Measurements from ENCODE around the gene BICRAL. TPM values are rescaled to one million over a fixed set of nuclear protein-coding genes. Genes with fewer than 3 reads are reported as not detected.

The BICRAL gene
- total and polyA plus RNA-seq, 9 of the 15 experiments (the other 6 are each of a cell fraction or from before 2014, with no cell fraction given), result 1.2 to 11.9 (median 5.6) TPM

- CTCF ChIA-PET (ENCODE audit: low intra/inter-chr PET ratio), result no interaction called here
- ATAC-seq, result no peak
- no peak overlapping the region for H3K27ac ChIP-seq (ENCODE audit: extremely low read depth, low read depth, low read length)
These were observed 52.2 kb downstream of the BICRAL start for GRCh38 chr6:42834056-42834455.

More at GRCh38 chr6:42834056-42834455, 52.2 kb downstream of the BICRAL start:
- H3K4me1 ChIP-seq (replicated peaks in 1 of 2; ENCODE audit: control insufficient read depth in 2 of 2, insufficient read depth in 2 of 2, low read length in 2 of 2), result no peaks in the 10 kb centered on the region
- H3K9me3 ChIP-seq (replicated peaks; ENCODE audit: control insufficient read depth, insufficient read depth, low read depth, low read length), result no peaks in the 10 kb centered on the region
- POLR2A ChIA-PET, result no interaction called here
- no peak overlapping the region for H3K9ac ChIP-seq (ENCODE audit: insufficient read depth in 1 of 2, low read depth in 2 of 2, low read length in 2 of 2)
- DNase-seq (ENCODE audit: extremely low read depth in 1 of 4, low spot score in 3 of 4) (no peak), FAIRE-seq (no peak)
- no peak overlapping the region for H3K4me3 ChIP-seq
- no peak overlapping the region for H3K4me2 ChIP-seq (ENCODE audit: insufficient read depth, low read length)
- no peak overlapping the region for H2AFZ ChIP-seq (ENCODE audit: low read depth, low read length)
- no peaks in the 10 kb centered on the region for H3K9me1 ChIP-seq (ENCODE audit: control insufficient read depth, insufficient read depth, low read length)
- peaks cover 10% of the 10 kb centered on the region; the same call in 2 of the 3 replicates for H3K36me3 ChIP-seq (ENCODE audit: control insufficient read depth, insufficient read depth, low read length)
- H4K20me1 ChIP-seq (replicated peaks; ENCODE audit: control insufficient read depth, insufficient read depth, low read length), result no peaks in the 10 kb centered on the region
- intact Hi-C loops (cut with micrococcal nuclease) (no loop called here), in situ Hi-C loops (cut with MboI) (no loop called here)
- BruUV-seq (replicated peaks), result no TSS peak
- H3K79me2 ChIP-seq (ENCODE audit: control insufficient read depth, insufficient read depth, low read length), result no peaks in the 10 kb centered on the region
- TF ChIP-seq HES1 (IDR thresholded peaks at IDR 0.05; ENCODE audit: low read depth) (no peak), KLF1 (tag; IDR thresholded peaks at IDR 0.05) (no peak), BCOR (IDR thresholded peaks at IDR 0.05) (no peak), GATA2 (CRISPR knock-in tag; IDR thresholded peaks at IDR 0.05) (no peak), ELF4 (CRISPR knock-in tag; IDR thresholded peaks at IDR 0.05) (no peak)
- TF ChIP-seq, protein P1, sequence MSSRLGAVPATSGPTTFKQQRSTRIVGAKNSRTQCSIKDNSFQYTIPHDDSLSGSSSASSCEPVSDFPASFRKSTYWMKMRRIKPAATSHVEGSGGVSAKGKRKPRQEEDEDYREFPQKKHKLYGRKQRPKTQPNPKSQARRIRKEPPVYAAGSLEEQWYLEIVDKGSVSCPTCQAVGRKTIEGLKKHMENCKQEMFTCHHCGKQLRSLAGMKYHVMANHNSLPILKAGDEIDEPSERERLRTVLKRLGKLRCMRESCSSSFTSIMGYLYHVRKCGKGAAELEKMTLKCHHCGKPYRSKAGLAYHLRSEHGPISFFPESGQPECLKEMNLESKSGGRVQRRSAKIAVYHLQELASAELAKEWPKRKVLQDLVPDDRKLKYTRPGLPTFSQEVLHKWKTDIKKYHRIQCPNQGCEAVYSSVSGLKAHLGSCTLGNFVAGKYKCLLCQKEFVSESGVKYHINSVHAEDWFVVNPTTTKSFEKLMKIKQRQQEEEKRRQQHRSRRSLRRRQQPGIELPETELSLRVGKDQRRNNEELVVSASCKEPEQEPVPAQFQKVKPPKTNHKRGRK (tag; IDR thresholded peaks at IDR 0.05), result no peak
- WGBS (ENCODE audit: insufficient coverage, low coverage, missing lambda C conversion rate), result 96% methylated on average over 5 of the region's 5 CpGs
- H3K27me3 ChIP-seq (ENCODE audit: control insufficient read depth in 2 of 2, insufficient read depth in 2 of 2, low read length in 2 of 2), result no peaks in the 10 kb centered on the region

All from K562 (cell line).